NCI-H1092 (cell line): ENCODE results near the gene IKZF3.
A peak's percentile ranks its signal among the peaks of the same experiment; 100 is the strongest.
"Not testable (repeated sequence)": the region's sequence is repeated elsewhere in the genome, so short reads cannot be mapped to it uniquely, and the experiment has no call there.

Source experiments
- DNase-seq: peaks from one replicate; lab custom pipeline; 2025; lab: John Stamatoyannopoulos, UW

IKZF3 gene

DNA sequence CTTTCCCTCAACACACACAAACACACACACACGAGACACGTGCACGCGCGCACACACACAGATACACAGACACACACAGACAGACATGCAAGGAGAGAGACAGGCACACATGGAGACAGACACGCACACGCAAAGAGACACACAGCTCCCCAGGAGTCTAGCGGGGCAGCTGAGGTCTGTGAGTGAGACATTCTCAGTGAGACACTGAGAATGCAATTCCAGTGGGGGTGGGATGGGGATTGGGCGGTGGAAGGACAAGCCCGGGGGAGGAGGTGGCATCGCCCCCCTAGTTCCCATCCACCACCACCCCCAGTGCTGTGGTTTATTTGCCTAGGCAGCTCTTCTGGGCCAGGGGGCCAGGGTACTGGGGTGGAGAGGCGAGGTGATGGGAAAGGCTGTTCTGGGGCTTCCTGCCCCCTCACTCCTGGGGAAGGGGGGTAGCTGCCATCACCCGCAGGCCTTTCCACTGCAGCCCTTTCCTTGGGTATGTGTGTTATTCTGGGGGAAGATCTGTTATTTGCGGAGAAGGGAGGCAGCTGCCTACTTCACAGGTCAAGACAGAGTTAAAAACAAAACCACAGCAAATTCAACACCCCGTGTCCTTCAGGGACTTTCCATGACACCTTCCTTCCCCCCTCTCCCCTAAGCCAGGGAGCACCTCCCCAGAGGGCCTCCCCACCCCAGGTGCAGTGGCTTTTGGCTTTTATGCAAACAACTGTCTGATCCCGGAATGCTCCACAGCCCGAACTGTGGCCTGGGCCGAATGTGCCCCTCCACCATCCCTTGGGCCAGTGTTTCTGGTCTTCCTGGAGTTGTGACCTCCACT, 108.3 kb downstream of the IKZF3 start:
- DNase-seq, result no peak

DNA sequence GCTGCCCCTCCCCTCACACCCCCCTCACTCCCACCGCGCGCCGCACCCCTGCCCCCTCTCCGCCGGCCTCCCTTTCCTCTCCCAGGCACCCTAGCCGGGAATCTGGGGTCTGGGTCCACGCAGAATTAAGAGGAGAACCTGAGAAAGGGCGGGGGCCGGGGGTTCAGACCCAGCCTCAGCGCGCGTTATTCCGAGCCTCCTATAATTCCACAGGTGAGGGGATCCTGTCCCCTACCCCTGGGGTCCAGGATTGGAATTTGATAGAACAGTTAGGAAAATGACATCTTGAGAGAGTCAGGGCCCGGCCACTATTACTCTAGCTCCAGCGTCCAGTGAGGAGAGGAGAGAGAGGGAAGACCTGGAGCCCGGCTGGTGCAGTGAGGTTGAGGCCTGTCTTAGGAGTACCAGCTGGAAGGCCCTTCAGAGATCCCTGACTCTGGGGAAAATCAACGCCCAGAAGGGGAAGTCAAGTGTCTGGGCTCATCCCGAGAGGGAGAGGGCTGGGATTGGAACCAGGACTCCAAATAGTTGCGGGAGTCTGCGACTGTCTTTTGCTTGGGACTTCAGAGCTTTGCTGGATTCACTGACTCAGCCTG, 109.1 kb downstream of the IKZF3 start:
- DNase-seq, result no peak

DNA sequence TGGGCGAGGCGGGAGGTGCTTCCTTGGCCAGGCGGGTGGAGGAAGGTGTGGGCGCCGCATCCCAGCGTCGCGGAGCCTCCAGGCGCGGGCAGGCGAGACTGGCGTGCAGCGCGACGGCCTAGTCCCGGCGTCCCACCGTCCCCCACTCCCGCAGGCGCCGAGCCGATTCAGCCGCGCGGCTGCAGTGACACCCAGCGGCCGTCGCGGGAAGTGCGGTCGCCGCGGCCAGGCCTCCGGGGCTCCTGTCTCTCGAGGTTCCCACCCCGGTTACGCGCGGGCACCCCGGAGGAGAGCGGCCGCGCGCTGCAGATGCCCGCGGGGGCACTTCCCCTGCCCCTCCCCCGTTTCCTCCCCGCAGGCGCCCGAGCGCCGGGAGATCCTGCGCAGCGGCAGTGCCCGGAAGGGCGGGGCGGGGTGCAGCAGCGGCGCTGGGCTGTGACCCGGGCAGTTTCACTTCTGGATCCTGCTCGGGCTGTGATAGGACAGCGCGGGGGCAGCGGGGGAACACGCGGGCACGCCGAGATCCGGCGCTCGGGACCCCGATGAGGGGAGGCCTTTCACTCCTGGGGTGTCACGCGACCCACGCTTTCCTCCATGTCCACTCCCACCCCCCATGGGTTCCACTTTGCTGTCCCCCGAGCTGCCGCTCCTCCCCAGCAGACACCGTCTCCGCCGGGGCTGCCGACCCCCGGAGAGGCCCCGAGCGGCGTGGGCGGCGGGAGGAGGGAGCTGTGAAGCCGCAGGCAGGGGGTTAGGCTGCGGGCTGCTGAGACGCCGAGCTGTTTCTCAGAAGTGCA, 109.8 kb downstream of the IKZF3 start:
- peak; percentile 45 for DNase-seq

- peak; percentile 22 for DNase-seq
Measured at GRCh38 chr17:39753514-39754160, 110.5 kb downstream of the IKZF3 start.

DNA sequence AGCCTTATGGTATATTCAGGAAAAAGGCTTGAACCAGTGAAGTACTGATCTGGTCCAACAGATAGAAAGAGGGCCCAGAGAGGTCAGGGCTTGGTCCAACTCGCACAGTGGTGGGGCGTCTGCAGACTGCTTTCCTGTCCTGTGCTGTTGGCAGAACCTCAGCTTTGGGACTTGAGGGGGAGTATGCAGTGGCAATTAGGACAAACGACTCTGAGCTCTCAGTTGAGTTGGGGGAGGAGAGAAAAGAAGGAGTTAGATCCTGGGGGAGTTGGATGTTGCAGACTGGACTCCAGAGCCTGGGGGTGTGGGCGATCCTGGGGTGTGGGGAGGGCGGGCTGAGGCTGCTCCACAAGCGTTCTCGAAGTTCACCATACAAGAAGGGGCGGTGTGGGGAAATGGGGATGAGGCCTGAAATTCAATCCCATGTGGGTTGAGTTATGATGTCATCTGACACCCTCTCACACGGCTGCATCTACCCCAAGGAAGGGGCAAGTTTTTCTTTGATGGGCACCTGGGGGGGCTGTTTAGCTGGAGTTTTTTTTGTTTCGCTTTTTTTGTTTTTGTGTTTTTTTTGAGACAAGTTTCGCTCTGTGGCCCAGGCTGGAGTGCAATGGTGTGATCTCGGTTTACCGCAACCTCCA, 111.8 kb downstream of the IKZF3 start:
- no peak for DNase-seq

DNA sequence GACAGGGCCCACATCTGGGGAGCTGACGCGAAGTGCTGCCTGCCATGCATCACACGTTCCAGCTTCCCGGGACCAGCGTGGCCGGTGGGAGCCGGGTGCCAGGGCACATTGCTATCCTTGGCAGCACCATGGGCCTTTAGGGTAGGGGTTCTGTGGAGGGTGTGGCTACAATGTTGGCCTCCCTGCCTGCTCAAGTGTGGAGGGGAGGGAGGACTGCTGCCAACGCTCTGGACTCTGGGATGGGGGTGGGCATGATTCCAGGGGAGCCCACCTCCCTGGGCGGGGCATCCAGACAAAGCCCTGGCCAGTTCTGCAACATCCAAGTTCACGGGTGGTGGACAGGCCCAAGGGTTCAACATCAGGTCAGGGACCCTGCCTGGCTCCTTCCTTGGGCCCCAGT, 112.5 kb downstream of the IKZF3 start:
- DNase-seq, result no peak

DNA sequence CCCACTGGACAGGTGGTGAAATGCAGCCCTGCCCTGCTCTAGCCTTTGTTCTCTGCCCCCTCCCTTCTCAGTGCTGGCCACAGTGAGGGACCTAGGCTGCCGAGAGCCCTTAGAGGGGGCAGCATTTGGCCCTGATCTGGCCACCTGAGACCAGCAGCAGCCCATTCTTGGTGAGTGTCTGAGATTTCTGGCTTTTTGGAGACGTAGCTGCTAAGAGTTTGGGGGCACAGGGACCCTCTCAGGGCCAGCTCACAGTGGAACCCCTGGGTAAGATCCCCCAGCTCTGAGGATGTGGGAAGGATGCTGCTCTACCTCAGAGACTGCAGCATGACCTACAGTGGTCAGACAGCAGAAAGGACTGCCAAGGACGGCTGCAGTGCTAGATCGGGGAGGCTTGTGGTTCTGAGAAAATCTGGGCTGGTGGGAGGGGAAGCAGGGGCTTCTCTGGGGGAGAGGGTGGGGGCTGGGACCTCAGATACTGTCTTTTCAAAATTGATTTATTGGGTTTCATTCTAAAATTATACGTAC, 113.0 kb downstream of the IKZF3 start:
- no peak for DNase-seq

GRCh38 chr17:39750131-39751015, 113.7 kb downstream of the IKZF3 start:
- DNase-seq, result no peak

- not testable (repeated sequence) for DNase-seq
Measured at GRCh38 chr17:39748444-39749034, 115.6 kb downstream of the IKZF3 start.

GRCh38 chr17:39747745-39748144, 116.4 kb downstream of the IKZF3 start:
- no peak for DNase-seq

DNA sequence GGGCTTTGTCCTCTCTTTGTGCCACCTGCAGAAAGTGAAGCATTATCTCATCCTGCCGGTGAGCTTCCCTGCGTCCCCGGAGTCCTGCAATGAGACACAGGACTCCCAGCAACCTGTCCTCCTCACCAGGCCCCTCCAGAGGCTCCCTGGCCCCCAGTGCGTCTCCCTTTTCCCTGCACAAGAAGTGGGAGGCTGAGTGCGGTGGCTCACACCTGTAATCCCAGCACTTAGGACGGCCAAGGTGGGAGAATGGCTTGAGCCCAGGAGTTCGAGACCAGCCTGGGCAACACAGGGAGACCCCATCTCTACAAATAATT, 118.0 kb downstream of the IKZF3 start:
- DNase-seq, result no peak

GRCh38 chr17:39745335-39746144, 118.6 kb downstream of the IKZF3 start:
- no peak for DNase-seq

DNA sequence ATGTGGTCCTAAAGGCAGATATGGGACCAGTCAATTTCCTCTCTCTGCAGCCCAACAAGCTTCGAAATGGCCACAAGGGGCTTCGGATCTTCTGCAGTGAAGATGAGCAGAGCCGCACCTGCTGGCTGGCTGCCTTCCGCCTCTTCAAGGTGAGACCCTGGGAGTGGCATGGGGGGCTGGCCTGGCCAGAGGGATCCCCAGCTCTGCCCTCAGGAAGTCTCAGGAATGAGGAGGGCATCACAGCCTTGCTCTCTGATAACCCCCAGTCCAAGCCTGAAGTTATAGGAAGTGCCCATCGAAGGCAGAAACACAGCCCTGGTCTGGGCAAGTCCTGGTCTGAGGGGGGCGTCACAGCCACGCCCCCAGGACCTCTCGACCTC, 119.3 kb downstream of the IKZF3 start:
- DNase-seq, result no peak

GRCh38 chr17:39744075-39744835, 119.9 kb downstream of the IKZF3 start:
- DNase-seq, result no peak

DNA sequence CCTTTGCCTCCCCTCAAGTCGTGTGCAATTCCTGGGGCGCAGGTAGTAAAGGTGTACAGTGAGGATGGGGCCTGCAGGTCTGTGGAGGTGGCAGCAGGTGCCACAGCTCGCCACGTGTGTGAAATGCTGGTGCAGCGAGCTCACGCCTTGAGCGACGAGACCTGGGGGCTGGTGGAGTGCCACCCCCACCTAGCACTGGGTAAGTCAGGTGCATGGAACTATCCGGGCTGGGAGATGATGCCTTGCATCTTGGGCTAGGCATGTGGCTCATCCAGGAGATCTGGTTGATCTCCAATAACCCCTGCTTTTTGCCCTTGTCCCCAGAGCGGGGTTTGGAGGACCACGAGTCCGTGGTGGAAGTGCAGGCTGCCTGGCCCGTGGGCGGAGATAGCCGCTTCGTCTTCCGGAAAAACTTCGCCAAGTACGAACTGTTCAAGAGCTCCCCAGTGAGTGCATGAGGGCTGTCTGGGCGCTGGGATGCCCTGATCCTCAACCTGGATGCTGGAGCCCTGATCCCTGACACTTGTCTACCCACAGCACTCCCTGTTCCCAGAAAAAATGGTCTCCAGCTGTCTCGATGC, 121.2 kb downstream of the IKZF3 start:
- no peak for DNase-seq

DNA sequence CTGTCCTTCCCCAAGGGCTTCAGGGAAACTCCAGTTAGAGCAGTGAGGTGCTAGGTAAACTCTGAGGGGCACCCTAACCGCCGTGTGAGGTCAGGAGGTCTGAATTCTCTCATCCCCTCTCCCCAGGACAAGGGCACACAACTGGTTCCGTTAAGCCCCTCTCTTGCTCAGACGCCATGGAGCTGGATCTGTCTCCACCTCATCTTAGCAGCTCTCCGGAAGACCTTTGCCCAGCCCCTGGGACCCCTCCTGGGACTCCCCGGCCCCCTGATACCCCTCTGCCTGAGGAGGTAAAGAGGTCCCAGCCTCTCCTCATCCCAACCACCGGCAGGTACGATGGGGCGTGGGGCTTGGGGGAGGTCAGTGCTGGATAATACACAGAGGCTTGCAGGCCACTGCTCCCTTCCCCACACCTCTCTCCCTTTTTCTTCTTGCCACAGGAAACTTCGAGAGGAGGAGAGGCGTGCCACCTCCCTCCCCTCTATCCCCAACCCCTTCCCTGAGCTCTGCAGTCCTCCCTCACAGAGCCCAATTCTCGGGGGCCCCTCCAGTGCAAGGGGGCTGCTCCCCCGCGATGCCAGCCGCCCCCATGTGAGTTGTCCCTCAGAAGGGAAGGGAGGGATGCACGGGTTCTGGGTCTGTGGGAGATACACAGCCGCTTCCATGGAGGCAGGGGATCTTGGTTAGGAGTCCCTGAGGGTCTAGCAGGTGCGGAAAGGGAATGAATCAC, 121.8 kb downstream of the IKZF3 start:
- DNase-seq, result no peak

- no peak for DNase-seq
Measured at GRCh38 chr17:39740357-39741111, 123.6 kb downstream of the IKZF3 start.
